Endothelial cell of coronary artery (primary cell): ENCODE results near the gene BUB1. TPM values are rescaled to one million over a fixed set of nuclear protein-coding genes. Genes with fewer than 3 reads are reported as not detected.

Experiments used
- total RNA-seq: library from RNA; depleted of rRNA; stranded (reverse); fragments of >200 nt; gene quantifications from 2 replicates; pipeline ENCODE4 v1.2.3, GENCODE V29; 2014

The BUB1 gene
- 12.2 and 30.2 TPM in 2 replicates for total RNA-seq

DNA sequence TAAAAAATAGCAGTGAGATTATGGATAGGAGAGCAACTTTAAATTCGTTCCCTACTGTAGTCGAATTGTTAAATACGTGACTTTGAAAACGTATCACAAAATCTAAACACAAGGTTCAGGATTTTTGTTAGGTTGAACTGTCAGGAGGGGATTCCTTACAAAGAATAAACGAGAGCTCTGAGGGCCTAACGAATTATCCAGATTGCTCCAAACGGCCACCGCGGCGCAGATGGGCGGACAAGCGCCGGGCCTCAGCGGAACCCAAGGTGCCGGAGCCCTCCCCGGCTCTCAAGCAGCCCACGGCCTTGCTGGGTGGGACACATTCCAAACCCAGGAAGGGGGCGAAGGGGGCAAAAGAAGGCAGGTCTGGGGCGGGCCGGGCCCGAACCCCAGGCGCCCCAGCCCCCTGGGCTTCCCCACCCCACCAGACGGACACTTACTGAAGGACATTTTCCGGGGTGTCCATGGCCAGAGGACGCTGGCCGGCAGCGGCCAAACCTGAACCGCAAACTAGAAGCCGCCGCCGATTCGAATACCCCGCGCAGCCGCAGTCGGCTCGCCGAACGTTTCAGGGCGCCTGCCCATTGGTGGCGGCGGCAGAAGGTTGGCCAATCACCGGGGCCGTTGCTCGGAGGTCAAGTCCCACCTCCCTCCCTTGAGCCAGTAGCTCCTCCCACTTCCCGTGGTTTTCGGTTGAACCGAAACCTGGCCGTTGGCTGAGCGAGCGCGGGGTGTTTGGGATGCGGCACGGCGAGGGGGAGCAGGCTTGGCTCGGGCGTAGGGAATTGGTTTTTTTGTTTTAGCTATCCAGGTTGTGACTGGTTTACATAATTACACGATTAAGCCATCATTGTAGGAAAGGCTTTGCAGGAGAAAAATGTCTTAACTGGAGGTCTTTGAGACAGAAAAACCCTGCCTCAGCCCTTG lies at the start of gene BUB1:
Gene BUB1, minus strand, starts transcription at position 534 of the 927 bp plus-strand sequence. Its CDS starts 68 bp downstream, at position 466.

Other genes with a start within 250 kb of the BUB1 start
- gene LIMS4, start 205.2 kb downstream of the BUB1 start, total RNA-seq, result 19.5 and 20.7 TPM in 2 replicates
- 35.4 and 44.7 TPM in 2 replicates for gene RGPD6, start 100.8 kb downstream of the BUB1 start, total RNA-seq
- gene ACOXL, start 54.5 kb upstream of the BUB1 start, total RNA-seq, result not detected in 2 replicates